HepG2 (cell line): ENCODE measurements around the gene AP4M1. TPM values are rescaled to one million over a fixed set of nuclear protein-coding genes. Genes with fewer than 3 reads are reported as not detected.
A peak's percentile ranks its signal among the peaks of the same experiment; 100 is the strongest.

ENCODE experiments used
- CAMTA2 ChIP-seq: sonication (generic); formaldehyde crosslinking; IDR thresholded peaks from 2 replicates; pipeline ENCODE4 v1.4.0; 2020; ENCODE audit warnings: mild to moderate bottlenecking, missing genetic modification reagents, borderline replicate concordance
- CTCF ChIP-seq: sonication (generic); formaldehyde crosslinking; IDR thresholded peaks from 2 replicates; pipeline ENCODE4 v1.5.0; 2020; ENCODE audit warnings: mild to moderate bottlenecking, missing genetic modification reagents, moderate library complexity
- DNMT1 ChIP-seq: sonication (generic); formaldehyde crosslinking; IDR thresholded peaks from 2 replicates; pipeline ENCODE4 v1.5.1; 2020; ENCODE audit warnings: mild to moderate bottlenecking, missing genetic modification reagents
- ELF4 ChIP-seq: sonication (generic); formaldehyde crosslinking; IDR thresholded peaks from 2 replicates; pipeline ENCODE4 v1.5.0; 2020; ENCODE audit warnings: missing genetic modification reagents, mild to moderate bottlenecking, moderate library complexity, borderline replicate concordance
- HDAC2 ChIP-seq: sonication (generic); formaldehyde crosslinking; IDR thresholded peaks from 2 replicates; pipeline ENCODE4 v1.4.0; 2020; ENCODE audit warnings: missing genetic modification reagents
- HMGXB4 ChIP-seq, 2 experiments: sonication (generic) in 1 of 2; formaldehyde crosslinking in 1 of 2; IDR thresholded peaks; 2 replicates each; pipeline versions ENCODE4 v1.4.0 to v1.6.1; 2018 to 2020; ENCODE audit warnings: missing genetic modification reagents in 2 of 2, borderline replicate concordance in 1 of 2, low read depth in 1 of 2, mild to moderate bottlenecking in 1 of 2, missing biosample characterization in 1 of 2
- NONO ChIP-seq, 2 experiments: fragments of 450-650 bp in 1 of 2; sonication (generic) in 1 of 2; formaldehyde crosslinking in 1 of 2; IDR thresholded peaks in 1 of 2; conservative IDR thresholded peaks in 1 of 2; 2 replicates each; pipeline versions ENCODE4 v1.6.1 to v1.8.0; 2017 to 2022; ENCODE audit warnings: mild to moderate bottlenecking in 1 of 2, missing genetic modification reagents in 1 of 2, moderate library complexity in 1 of 2
- PRMT3 ChIP-seq: sonication (generic); formaldehyde crosslinking; IDR thresholded peaks from 2 replicates; pipeline ENCODE4 v1.8.1; 2022; ENCODE audit warnings: low read depth, mild to moderate bottlenecking, moderate library complexity, missing genetic modification reagents, borderline replicate concordance
- SOX13 ChIP-seq, 3 experiments: fragments of 450-650 bp in 1 of 3; sonication (generic) in 1 of 3; formaldehyde crosslinking in 1 of 3; IDR thresholded peaks in 2 of 3; conservative IDR thresholded peaks in 1 of 3; 2 replicates each; pipeline versions ENCODE4 v1.5.0 to v1.6.1; 2016 to 2020; ENCODE audit warnings: antibody characterized with exemption in 1 of 3, mild to moderate bottlenecking in 1 of 3, missing compliant biosample characterization in 1 of 3, missing genetic modification reagents in 1 of 3, moderate library complexity in 1 of 3
- SOX5 ChIP-seq: IDR thresholded peaks from 2 replicates; pipeline ENCODE4 v1.6.1; 2016; ENCODE audit warnings: borderline replicate concordance
- SPEN ChIP-seq: sonication (generic); formaldehyde crosslinking; IDR thresholded peaks from 2 replicates; pipeline ENCODE4 v1.5.1; 2020; ENCODE audit warnings: low read depth, mild to moderate bottlenecking, missing genetic modification reagents
- UBTF ChIP-seq: sonication (generic); formaldehyde crosslinking; IDR thresholded peaks from 2 replicates; pipeline ENCODE4 v1.4.0; 2020; ENCODE audit warnings: mild to moderate bottlenecking, missing genetic modification reagents
- ZNF713 ChIP-seq: sonication (generic); formaldehyde crosslinking; IDR thresholded peaks from 2 replicates; pipeline ENCODE4 v1.4.0; 2020; ENCODE audit warnings: mild to moderate bottlenecking, missing genetic modification reagents
- ZNF878 ChIP-seq: sonication (generic); formaldehyde crosslinking; IDR thresholded peaks from 2 replicates; pipeline ENCODE4 v1.8.1; 2023; ENCODE audit warnings: mild to moderate bottlenecking, missing genetic modification reagents, moderate library complexity
- ZNF879 ChIP-seq: sonication (generic); formaldehyde crosslinking; IDR thresholded peaks from 2 replicates; pipeline ENCODE4 v1.8.1; 2023; ENCODE audit warnings: missing genetic modification reagents
- polyA plus RNA-seq, 8 experiments: library from polyadenylated mRNA; depleted of rRNA in 3 of 8; stranded (reverse) in 7 of 8; unstranded in 1 of 8; fragments of >200 nt; fragmentation: Illumina TruSeq in 4 of 8; extraction: Trizol in 4 of 8; gene quantifications; 2 replicates each; pipeline versions ENCODE4 v1.2.1 to v1.2.3, GENCODE V29; 2011 to 2016; ENCODE audit warnings: low read depth in 4 of 8, missing spikeins in 1 of 8, mixed read lengths in 1 of 8; ENCODE audit not compliant: insufficient read depth in 1 of 8
- total RNA-seq, 5 experiments: library from RNA; depleted of rRNA; stranded (reverse); fragments of >200 nt; fragmentation: Illumina TruSeq; extraction: Trizol; gene quantifications; 2 replicates each; pipeline ENCODE4 v1.2.3, GENCODE V29; 2016; ENCODE audit warnings: low read depth in 1 of 5
- TF ChIP-seq, protein P1 (sequence below): sonication (generic); formaldehyde crosslinking; IDR thresholded peaks from 2 replicates; pipeline ENCODE4 v1.4.0; 2020; ENCODE audit warnings: mild to moderate bottlenecking, missing genetic modification reagents
- TF ChIP-seq, protein P2 (sequence below): sonication (generic); formaldehyde crosslinking; IDR thresholded peaks from 2 replicates; pipeline ENCODE4 v1.4.0; 2020; ENCODE audit warnings: missing genetic modification reagents
- TF ChIP-seq, protein P3 (sequence below): sonication (generic); formaldehyde crosslinking; IDR thresholded peaks from 2 replicates; pipeline ENCODE4 v1.5.0; 2020; ENCODE audit warnings: missing genetic modification reagents

Gene AP4M1
- total and polyA plus RNA-seq, 2 of the 13 experiments (the other 11 are each of a cell fraction or from before 2014, with no cell fraction given), result 6.3 to 9.7 TPM

DNA sequence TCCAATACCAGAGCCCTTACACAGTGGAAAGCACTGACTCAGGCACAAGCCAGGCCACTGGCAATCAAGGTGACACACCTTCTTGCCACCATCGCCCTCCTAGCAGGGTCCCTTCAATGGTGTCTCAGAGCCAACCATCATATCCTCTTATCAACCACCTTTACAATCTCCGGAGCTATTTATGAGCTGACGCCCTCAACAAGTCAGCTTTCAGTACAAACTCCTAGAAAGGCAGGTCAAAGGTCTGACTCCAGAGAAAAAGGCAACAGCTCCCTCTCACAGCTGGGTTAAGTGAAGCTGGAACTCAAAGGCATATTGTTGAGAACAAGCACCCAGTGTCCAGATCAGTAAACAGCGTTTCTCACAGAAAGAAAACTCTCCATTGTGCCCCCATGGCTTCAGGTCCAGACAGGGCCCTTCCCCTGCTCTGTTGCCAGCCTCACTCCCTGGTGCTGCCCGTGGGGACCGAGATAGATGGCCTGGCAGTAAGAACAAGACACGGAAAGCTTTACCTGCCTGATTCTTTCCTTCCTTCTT lies 22.4 kb upstream of the AP4M1 start (continued):
- no peak; a peak in 1 of 4 replicates for TF ChIP-seq HMGXB4 (CRISPR knock-in tag; IDR thresholded peaks at IDR 0.05; ENCODE audit: borderline replicate concordance in 1 of 2, low read depth in 1 of 2)
- no peak for TF ChIP-seq ELF4 (CRISPR knock-in tag)
- peak; percentile 66; the same call in 1 of the 2 replicates for TF ChIP-seq HDAC2 (CRISPR knock-in tag)
- no peak for TF ChIP-seq ZNF879 (CRISPR knock-in tag)
- no peak for TF ChIP-seq ZNF713 (CRISPR knock-in tag)
- TF ChIP-seq NONO (IDR thresholded peaks at IDR 0.05), result no peak
- TF ChIP-seq NONO (CRISPR knock-in tag; conservative IDR thresholded peaks at IDR 0.05), result 0 out of 2 replicates have a peak, but pooled peaks have one; percentile 43
- TF ChIP-seq CTCF, result peak; percentile 51
- TF ChIP-seq, protein P1, sequence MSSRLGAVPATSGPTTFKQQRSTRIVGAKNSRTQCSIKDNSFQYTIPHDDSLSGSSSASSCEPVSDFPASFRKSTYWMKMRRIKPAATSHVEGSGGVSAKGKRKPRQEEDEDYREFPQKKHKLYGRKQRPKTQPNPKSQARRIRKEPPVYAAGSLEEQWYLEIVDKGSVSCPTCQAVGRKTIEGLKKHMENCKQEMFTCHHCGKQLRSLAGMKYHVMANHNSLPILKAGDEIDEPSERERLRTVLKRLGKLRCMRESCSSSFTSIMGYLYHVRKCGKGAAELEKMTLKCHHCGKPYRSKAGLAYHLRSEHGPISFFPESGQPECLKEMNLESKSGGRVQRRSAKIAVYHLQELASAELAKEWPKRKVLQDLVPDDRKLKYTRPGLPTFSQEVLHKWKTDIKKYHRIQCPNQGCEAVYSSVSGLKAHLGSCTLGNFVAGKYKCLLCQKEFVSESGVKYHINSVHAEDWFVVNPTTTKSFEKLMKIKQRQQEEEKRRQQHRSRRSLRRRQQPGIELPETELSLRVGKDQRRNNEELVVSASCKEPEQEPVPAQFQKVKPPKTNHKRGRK (CRISPR knock-in tag), result no peak
- no peak for TF ChIP-seq ZNF878 (CRISPR knock-in tag)
- TF ChIP-seq SOX5, result peak; percentile 83
- TF ChIP-seq SPEN, result no peak
- TF ChIP-seq DNMT1, result no peak
- TF ChIP-seq SOX13 (IDR thresholded peaks at IDR 0.05), result peak; percentile 65; the same call in 1 of the 2 replicates
- TF ChIP-seq SOX13 (CRISPR knock-in tag; conservative IDR thresholded peaks at IDR 0.05 in 1 of 2, IDR thresholded peaks at IDR 0.05 in 1 of 2), result peak in 1 of 2 experiments; percentile 88; a peak in 2 of 4 replicates
- TF ChIP-seq PRMT3 (CRISPR knock-in tag), result peak; percentile 15; the same call in 1 of the 2 replicates
- TF ChIP-seq, protein P2, sequence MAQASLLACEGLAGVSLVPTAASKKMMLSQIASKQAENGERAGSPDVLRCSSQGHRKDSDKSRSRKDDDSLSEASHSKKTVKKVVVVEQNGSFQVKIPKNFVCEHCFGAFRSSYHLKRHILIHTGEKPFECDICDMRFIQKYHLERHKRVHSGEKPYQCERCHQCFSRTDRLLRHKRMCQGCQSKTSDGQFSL (CRISPR knock-in tag), result no peak
- no peak; the same call in 1 of the 2 replicates for TF ChIP-seq UBTF (CRISPR knock-in tag)
- no peak for TF ChIP-seq CAMTA2 (CRISPR knock-in tag)
- TF ChIP-seq, protein P3, sequence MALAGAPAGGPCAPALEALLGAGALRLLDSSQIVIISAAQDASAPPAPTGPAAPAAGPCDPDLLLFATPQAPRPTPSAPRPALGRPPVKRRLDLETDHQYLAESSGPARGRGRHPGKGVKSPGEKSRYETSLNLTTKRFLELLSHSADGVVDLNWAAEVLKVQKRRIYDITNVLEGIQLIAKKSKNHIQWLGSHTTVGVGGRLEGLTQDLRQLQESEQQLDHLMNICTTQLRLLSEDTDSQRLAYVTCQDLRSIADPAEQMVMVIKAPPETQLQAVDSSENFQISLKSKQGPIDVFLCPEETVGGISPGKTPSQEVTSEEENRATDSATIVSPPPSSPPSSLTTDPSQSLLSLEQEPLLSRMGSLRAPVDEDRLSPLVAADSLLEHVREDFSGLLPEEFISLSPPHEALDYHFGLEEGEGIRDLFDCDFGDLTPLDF (CRISPR knock-in tag), result no peak
